GM23338 (cell line): Measurements from ENCODE around the gene PIR. TPM values are rescaled to one million over a fixed set of nuclear protein-coding genes. Genes with fewer than 3 reads are reported as not detected.

Source experiments
- ATAC-seq: fragments of 200-7000 bp; cut with Tn5 transposase; 3 replicates; pipeline ENCODE4 v1.9.1; 2020
- DNase-seq: peaks from one replicate; pipeline ENCODE4 v3.0.0-alpha.2; 2015; ENCODE audit warnings: low spot score
- H2AFZ ChIP-seq: fragments of 200-600 bp; sonication (generic); 2 replicates; pipeline ENCODE4 v1.8.0; 2016; ENCODE audit warnings: antibody characterized with exemption, mild to moderate bottlenecking, moderate library complexity
- H3F3A ChIP-seq: fragments of 200-600 bp; sonication (generic); replicated peaks from 2 replicates; pipeline ENCODE4 v1.8.0; 2017; ENCODE audit warnings: antibody characterized with exemption, mixed run types, low read depth
- H3K27ac ChIP-seq: fragments of 200-600 bp; sonication (generic); 2 replicates; pipeline ENCODE4 v1.6.1; 2016; ENCODE audit warnings: low read depth
- H3K27me3 ChIP-seq: fragments of 200-600 bp; sonication (generic); 2 replicates; pipeline ENCODE4 v1.8.0; 2016; ENCODE audit warnings: mild to moderate bottlenecking, mixed run types, moderate library complexity; ENCODE audit not compliant: insufficient read depth
- H3K36me3 ChIP-seq: fragments of 200-600 bp; sonication (generic); 2 replicates; pipeline ENCODE4 v1.8.0; 2016; ENCODE audit warnings: mild to moderate bottlenecking; ENCODE audit not compliant: insufficient read depth
- H3K4me1 ChIP-seq: fragments of 200-600 bp; sonication (generic); 2 replicates; pipeline ENCODE4 v1.8.0; 2016; ENCODE audit warnings: mild to moderate bottlenecking, moderate library complexity; ENCODE audit not compliant: insufficient read depth
- H3K4me2 ChIP-seq: fragments of 200-600 bp; sonication (generic); 2 replicates; pipeline ENCODE4 v1.7.1; 2017; ENCODE audit warnings: mixed run types
- H3K4me3 ChIP-seq: fragments of 200-600 bp; sonication (generic); 2 replicates; pipeline ENCODE4 v1.6.1; 2016; ENCODE audit warnings: mixed run types
- H3K79me2 ChIP-seq: fragments of 200-600 bp; sonication (generic); replicated peaks from 2 replicates; pipeline ENCODE4 v1.8.0; 2017; ENCODE audit warnings: mild to moderate bottlenecking; ENCODE audit not compliant: insufficient read depth
- H3K9me2 ChIP-seq: fragments of 200-600 bp; sonication (generic); 2 replicates; pipeline ENCODE4 v1.8.0; 2017; ENCODE audit not compliant: insufficient read depth
- H4K20me1 ChIP-seq: fragments of 200-600 bp; sonication (generic); replicated peaks from 2 replicates; pipeline ENCODE4 v1.8.0; 2017; ENCODE audit warnings: mild to moderate bottlenecking; ENCODE audit not compliant: insufficient read depth
- H3K27ac Mint-ChIP-seq: 2 replicates; pipeline ENCODE4 v1.8.0; 2020; ENCODE audit warnings: inconsistent platforms, mild to moderate bottlenecking, moderate library complexity, mixed read lengths
- H3K27me3 Mint-ChIP-seq: 3 replicates; pipeline ENCODE4 v1.8.0; 2022; ENCODE audit warnings: low read depth, mild to moderate bottlenecking, moderate library complexity, mixed read lengths, inconsistent platforms; ENCODE audit not compliant: insufficient read depth, poor library complexity
- H3K36me3 Mint-ChIP-seq: 3 replicates; pipeline ENCODE4 v1.8.0; 2021; ENCODE audit warnings: low read depth, mild to moderate bottlenecking, inconsistent platforms, moderate library complexity, mixed read lengths
- H3K4me1 Mint-ChIP-seq: 3 replicates; pipeline ENCODE4 v1.8.0; 2020; ENCODE audit warnings: mild to moderate bottlenecking, inconsistent platforms, mixed read lengths
- H3K4me3 Mint-ChIP-seq: 3 replicates; pipeline ENCODE4 v1.8.0; 2021; ENCODE audit warnings: moderate library complexity, mild to moderate bottlenecking, inconsistent platforms, mixed read lengths
- H3K9me3 Mint-ChIP-seq: 3 replicates; pipeline ENCODE4 v1.8.0; 2020; ENCODE audit warnings: moderate library complexity, mild to moderate bottlenecking, inconsistent platforms, mixed read lengths
- CREB1 ChIP-seq: fragments of 250-450 bp; sonication (Bioruptor Pico); IDR thresholded peaks from 2 replicates; pipeline ENCODE4 v1.5.0; 2020; ENCODE audit warnings: low read depth, mild to moderate bottlenecking, moderate library complexity
- EZH2phosphoT487 ChIP-seq: fragments of 200-600 bp; sonication (generic); IDR thresholded peaks from one replicate; pipeline ENCODE4 v1.8.1; 2018; ENCODE audit warnings: antibody characterized with exemption; ENCODE audit not compliant: unreplicated experiment
- NANOG ChIP-seq: IDR thresholded peaks from 2 replicates; pipeline ENCODE4 v1.6.1; 2016; ENCODE audit warnings: antibody characterized with exemption, borderline replicate concordance
- POLR2AphosphoS5 ChIP-seq: IDR thresholded peaks from 2 replicates; pipeline ENCODE4 v1.6.1; 2016; ENCODE audit warnings: antibody characterized with exemption, low read depth
- STAT1 ChIP-seq: IDR thresholded peaks from one replicate; pipeline ENCODE4 v1.6.1; 2016; ENCODE audit warnings: antibody characterized with exemption; ENCODE audit not compliant: unreplicated experiment
- polyA plus RNA-seq: library from polyadenylated mRNA; unstranded; fragments of >200 nt; fragmentation: Nextera tagmentation; extraction: Ambion mirVana; gene quantifications from 2 replicates; pipeline ENCODE4 v1.2.1, GENCODE V29; 2016
- total RNA-seq: library from RNA; depleted of rRNA; stranded (reverse); fragments of >200 nt; shearing (Covaris generic); gene quantifications from 2 replicates; pipeline ENCODE4 v1.2.3, GENCODE V29; 2014
- TF ChIP-seq, protein P1 (sequence below): IDR thresholded peaks from one replicate; pipeline ENCODE4 v1.6.1; 2018; ENCODE audit warnings: antibody characterized with exemption; ENCODE audit not compliant: unreplicated experiment
- TF ChIP-seq, protein P2 (sequence below), 2 experiments: fragments of 200-600 bp in 1 of 2; sonication (generic) in 1 of 2; conservative IDR thresholded peaks; 2 replicates each; pipeline versions ENCODE4 v1.5.1 to v1.6.1; 2016 to 2017; ENCODE audit warnings: antibody characterized with exemption in 2 of 2, low read depth in 2 of 2, mild to moderate bottlenecking in 2 of 2, moderate library complexity in 1 of 2
- TF ChIP-seq, protein P3 (sequence below): fragments of 250-450 bp; sonication (Bioruptor Pico); IDR thresholded peaks from 2 replicates; pipeline ENCODE4 v1.5.0; 2020; ENCODE audit warnings: mild to moderate bottlenecking, moderate library complexity

PIR gene
- total and polyA plus RNA-seq, 2 experiments from 2014 or later, result 13.1 to 25.2 TPM

DNA sequence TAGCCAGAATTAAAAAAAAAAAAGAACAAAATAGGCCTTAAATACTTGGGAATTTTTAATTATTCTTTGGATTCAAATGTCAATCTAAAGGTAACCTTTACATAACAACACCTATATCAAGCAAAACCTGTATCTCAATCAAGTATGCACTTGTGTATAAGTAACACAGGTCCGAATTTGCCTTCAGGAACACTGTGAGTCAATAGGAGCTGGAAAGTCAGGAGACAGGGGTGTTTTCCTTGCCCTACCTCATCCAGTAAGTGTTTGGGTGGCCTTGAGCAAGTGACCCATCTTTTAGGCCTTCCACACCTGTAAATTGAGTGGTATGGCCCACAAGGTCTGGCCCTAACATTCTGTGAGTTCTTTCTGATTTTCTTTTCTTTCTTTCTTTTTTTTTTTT lies 68.1 kb downstream of the PIR start (continued):
- TF ChIP-seq, protein P1, sequence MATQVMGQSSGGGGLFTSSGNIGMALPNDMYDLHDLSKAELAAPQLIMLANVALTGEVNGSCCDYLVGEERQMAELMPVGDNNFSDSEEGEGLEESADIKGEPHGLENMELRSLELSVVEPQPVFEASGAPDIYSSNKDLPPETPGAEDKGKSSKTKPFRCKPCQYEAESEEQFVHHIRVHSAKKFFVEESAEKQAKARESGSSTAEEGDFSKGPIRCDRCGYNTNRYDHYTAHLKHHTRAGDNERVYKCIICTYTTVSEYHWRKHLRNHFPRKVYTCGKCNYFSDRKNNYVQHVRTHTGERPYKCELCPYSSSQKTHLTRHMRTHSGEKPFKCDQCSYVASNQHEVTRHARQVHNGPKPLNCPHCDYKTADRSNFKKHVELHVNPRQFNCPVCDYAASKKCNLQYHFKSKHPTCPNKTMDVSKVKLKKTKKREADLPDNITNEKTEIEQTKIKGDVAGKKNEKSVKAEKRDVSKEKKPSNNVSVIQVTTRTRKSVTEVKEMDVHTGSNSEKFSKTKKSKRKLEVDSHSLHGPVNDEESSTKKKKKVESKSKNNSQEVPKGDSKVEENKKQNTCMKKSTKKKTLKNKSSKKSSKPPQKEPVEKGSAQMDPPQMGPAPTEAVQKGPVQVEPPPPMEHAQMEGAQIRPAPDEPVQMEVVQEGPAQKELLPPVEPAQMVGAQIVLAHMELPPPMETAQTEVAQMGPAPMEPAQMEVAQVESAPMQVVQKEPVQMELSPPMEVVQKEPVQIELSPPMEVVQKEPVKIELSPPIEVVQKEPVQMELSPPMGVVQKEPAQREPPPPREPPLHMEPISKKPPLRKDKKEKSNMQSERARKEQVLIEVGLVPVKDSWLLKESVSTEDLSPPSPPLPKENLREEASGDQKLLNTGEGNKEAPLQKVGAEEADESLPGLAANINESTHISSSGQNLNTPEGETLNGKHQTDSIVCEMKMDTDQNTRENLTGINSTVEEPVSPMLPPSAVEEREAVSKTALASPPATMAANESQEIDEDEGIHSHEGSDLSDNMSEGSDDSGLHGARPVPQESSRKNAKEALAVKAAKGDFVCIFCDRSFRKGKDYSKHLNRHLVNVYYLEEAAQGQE, result no peak
- TF ChIP-seq NANOG, result no peak
- TF ChIP-seq STAT1, result no peak

DNA sequence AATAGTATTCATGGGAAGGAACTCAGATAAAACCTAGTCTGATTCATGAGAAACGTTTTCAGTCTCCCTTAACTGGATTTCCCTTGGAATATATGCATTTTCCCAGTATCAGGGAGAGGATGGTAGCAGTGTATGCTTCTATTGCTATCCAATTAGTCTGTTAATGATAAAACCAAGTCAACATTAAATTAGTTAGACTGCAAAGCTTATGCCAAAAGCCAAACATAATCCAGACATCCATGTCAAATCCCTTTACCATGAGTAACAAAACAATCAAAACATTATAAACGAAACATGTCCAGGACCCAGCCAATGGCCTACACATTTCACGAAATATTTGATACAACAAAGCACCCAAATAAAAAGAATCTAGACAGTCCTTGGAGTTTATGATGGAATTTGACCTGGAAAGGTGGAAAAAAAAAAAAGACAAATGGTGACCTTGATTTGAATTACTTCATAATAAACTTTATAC lies 74.4 kb downstream of the PIR start:
- no peak overlapping the region for H3K27ac ChIP-seq
- no peak overlapping the region for H3K4me2 ChIP-seq
- H3K36me3 ChIP-seq, result no peaks in the 10 kb centered on the region
- Mint-ChIP-seq H3K4me1 (peaks cover 5% of the 10 kb centered on the region; the same call in 2 of the 3 replicates), H3K27me3 (peaks cover 2% of the 10 kb centered on the region), H3K27ac (no peak overlapping the region), H3K36me3 (peaks cover 20% of the 10 kb centered on the region), H3K4me3 (no peak overlapping the region), H3K9me3 (peaks cover 5% of the 10 kb centered on the region)
- TF ChIP-seq EZH2phosphoT487 (no peak), CREB1 (CRISPR knock-in tag) (no peak), POLR2AphosphoS5 (no peak)
- no peaks in the 10 kb centered on the region for H3K27me3 ChIP-seq
- no peak for ATAC-seq
- no peaks in the 10 kb centered on the region for H3K79me2 ChIP-seq
- H3K4me1 ChIP-seq, result no peaks in the 10 kb centered on the region
- no peak overlapping the region for H2AFZ ChIP-seq
- no peaks in the 10 kb centered on the region for H3F3A ChIP-seq
- no peaks in the 10 kb centered on the region for H4K20me1 ChIP-seq
- no peak overlapping the region for H3K4me3 ChIP-seq
- H3K9me2 ChIP-seq, result no peaks in the 10 kb centered on the region
- DNase-seq, result no peak

DNA sequence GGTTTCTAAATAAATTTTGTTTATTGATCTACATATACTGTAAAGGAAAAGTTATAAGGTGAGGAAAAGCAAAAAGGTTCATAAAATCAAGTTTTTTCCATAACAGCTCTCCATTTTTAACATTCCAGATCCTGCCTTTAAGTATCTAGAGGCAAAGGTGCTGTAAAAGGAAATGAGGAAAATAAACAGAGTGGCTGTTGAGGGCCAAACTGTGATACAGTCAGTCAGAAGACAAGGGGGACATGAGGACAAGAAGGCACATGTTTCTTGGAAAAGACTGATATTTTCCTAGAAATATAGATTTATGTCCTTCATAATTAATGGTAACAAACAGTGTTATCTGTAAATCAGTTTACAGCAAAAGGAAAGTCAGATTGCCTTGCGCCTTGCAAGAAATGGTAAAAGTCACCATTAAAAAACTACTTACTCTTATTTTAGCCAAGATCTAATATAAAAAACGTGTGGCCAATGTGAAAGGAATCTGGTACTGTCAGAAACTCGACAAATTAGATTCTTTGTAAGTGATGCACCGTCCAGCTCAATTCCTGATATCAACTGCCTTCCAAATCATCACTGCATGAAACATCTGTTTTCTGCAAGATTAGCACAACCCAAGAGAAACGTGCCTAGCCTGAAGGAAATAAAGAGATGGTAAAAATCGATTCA lies 75.0 kb downstream of the PIR start:
- DNase-seq (no peak), ATAC-seq (no peak)
- Histone ChIP-seq H3K27ac (no peak overlapping the region), H3K9me2 (no peaks in the 10 kb centered on the region), H3F3A (no peaks in the 10 kb centered on the region), H3K27me3 (no peaks in the 10 kb centered on the region), H3K4me2 (no peak overlapping the region), H3K4me1 (no peaks in the 10 kb centered on the region), H3K79me2 (no peaks in the 10 kb centered on the region), H3K36me3 (no peaks in the 10 kb centered on the region), H3K4me3 (no peak overlapping the region), H4K20me1 (no peaks in the 10 kb centered on the region), H2AFZ (no peak overlapping the region)
- H3K9me3 Mint-ChIP-seq, result peaks cover 5% of the 10 kb centered on the region
- H3K4me3 Mint-ChIP-seq, result no peak overlapping the region
- H3K36me3 Mint-ChIP-seq, result peaks cover 17% of the 10 kb centered on the region
- H3K4me1 Mint-ChIP-seq, result peaks cover 7% of the 10 kb centered on the region
- no peak overlapping the region for H3K27ac Mint-ChIP-seq
- peaks cover 2% of the 10 kb centered on the region for H3K27me3 Mint-ChIP-seq
- TF ChIP-seq STAT1 (no peak), EZH2phosphoT487 (no peak)
- TF ChIP-seq, protein P2, sequence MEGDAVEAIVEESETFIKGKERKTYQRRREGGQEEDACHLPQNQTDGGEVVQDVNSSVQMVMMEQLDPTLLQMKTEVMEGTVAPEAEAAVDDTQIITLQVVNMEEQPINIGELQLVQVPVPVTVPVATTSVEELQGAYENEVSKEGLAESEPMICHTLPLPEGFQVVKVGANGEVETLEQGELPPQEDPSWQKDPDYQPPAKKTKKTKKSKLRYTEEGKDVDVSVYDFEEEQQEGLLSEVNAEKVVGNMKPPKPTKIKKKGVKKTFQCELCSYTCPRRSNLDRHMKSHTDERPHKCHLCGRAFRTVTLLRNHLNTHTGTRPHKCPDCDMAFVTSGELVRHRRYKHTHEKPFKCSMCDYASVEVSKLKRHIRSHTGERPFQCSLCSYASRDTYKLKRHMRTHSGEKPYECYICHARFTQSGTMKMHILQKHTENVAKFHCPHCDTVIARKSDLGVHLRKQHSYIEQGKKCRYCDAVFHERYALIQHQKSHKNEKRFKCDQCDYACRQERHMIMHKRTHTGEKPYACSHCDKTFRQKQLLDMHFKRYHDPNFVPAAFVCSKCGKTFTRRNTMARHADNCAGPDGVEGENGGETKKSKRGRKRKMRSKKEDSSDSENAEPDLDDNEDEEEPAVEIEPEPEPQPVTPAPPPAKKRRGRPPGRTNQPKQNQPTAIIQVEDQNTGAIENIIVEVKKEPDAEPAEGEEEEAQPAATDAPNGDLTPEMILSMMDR (conservative IDR thresholded peaks at IDR 0.05; ENCODE audit: low read depth in 2 of 2), result no peak
- TF ChIP-seq, protein P3, sequence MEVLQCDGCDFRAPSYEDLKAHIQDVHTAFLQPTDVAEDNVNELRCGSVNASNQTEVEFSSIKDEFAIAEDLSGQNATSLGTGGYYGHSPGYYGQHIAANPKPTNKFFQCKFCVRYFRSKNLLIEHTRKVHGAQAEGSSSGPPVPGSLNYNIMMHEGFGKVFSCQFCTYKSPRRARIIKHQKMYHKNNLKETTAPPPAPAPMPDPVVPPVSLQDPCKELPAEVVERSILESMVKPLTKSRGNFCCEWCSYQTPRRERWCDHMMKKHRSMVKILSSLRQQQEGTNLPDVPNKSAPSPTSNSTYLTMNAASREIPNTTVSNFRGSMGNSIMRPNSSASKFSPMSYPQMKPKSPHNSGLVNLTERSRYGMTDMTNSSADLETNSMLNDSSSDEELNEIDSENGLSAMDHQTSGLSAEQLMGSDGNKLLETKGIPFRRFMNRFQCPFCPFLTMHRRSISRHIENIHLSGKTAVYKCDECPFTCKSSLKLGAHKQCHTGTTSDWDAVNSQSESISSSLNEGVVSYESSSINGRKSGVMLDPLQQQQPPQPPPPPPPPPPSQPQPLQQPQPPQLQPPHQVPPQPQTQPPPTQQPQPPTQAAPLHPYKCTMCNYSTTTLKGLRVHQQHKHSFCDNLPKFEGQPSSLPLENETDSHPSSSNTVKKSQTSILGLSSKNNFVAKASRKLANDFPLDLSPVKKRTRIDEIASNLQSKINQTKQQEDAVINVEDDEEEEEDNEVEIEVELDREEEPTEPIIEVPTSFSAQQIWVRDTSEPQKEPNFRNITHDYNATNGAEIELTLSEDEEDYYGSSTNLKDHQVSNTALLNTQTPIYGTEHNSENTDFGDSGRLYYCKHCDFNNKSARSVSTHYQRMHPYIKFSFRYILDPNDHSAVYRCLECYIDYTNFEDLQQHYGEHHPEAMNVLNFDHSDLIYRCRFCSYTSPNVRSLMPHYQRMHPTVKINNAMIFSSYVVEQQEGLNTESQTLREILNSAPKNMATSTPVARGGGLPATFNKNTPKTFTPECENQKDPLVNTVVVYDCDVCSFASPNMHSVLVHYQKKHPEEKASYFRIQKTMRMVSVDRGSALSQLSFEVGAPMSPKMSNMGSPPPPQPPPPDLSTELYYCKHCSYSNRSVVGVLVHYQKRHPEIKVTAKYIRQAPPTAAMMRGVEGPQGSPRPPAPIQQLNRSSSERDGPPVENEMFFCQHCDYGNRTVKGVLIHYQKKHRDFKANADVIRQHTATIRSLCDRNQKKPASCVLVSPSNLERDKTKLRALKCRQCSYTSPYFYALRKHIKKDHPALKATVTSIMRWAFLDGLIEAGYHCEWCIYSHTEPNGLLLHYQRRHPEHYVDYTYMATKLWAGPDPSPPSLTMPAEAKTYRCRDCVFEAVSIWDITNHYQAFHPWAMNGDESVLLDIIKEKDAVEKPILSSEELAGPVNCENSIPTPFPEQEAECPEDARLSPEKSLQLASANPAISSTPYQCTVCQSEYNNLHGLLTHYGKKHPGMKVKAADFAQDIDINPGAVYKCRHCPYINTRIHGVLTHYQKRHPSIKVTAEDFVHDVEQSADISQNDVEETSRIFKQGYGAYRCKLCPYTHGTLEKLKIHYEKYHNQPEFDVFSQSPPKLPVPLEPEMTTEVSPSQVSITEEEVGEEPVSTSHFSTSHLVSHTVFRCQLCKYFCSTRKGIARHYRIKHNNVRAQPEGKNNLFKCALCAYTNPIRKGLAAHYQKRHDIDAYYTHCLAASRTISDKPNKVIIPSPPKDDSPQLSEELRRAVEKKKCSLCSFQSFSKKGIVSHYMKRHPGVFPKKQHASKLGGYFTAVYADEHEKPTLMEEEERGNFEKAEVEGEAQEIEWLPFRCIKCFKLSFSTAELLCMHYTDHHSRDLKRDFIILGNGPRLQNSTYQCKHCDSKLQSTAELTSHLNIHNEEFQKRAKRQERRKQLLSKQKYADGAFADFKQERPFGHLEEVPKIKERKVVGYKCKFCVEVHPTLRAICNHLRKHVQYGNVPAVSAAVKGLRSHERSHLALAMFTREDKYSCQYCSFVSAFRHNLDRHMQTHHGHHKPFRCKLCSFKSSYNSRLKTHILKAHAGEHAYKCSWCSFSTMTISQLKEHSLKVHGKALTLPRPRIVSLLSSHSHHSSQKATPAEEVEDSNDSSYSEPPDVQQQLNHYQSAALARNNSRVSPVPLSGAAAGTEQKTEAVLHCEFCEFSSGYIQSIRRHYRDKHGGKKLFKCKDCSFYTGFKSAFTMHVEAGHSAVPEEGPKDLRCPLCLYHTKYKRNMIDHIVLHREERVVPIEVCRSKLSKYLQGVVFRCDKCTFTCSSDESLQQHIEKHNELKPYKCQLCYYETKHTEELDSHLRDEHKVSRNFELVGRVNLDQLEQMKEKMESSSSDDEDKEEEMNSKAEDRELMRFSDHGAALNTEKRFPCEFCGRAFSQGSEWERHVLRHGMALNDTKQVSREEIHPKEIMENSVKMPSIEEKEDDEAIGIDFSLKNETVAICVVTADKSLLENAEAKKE (CRISPR knock-in tag), result no peak
